Muscle of arm (tissue), 12 donors: ENCODE measurements around the gene EDAR. TPM values are rescaled to one million over a fixed set of nuclear protein-coding genes. Genes with fewer than 3 reads are reported as not detected.

Source experiments
- DNase-seq: peaks from one replicate; pipeline ENCODE4 v3.0.0-alpha.2; 2013
- polyA plus RNA-seq, 12 donors: library from polyadenylated mRNA; unstranded; fragments of 120-200 nt; gene quantifications; one replicate each; pipeline ENCODE4 v1.2.1, GENCODE V29; 2013; ENCODE audit not compliant: insufficient read length in 12 of 12

Gene EDAR
- polyA plus RNA-seq, 12 donors: 0.07 to 11.3 (median 0.18) TPM; not detected in 3

DNA sequence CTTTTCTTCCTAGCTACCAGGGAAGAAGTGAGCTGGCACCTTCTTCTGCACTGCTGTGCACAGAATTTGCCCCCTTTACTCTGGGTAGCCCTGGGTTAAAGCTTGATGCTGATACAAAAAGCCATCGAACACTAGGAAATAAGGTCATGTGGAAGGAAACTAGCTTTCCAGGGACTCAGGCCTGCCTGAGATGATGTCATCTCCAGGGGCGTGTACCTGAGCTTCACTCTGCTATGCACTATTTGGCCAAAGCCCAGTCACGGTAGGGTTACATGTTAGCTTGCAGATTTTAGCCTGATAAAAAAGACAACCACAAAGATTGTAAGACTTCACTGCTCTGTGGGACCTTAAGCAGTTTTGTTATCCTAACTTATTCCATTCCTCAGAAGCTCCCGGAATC lies 20.4 kb downstream of the EDAR start:
- no peak for DNase-seq

DNA sequence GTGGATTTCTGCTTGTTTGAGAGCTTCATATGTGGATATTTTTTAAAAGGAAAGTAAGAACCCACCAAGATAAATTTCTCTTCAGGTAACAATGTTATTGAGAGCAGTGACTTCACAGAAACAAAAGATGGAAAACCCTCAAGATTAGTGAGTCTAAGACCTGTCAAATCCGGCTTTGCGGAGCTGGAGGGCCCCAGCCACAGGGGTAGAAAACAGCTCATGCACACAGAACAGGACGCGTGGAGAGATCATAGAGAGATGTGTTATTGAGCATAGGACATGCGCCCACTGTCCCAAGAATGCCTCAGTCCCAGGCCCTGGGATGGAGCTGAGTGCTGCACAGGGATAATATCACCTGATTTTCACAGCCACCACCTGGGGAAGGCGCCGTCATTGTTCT lies 21.3 kb downstream of the EDAR start:
- DNase-seq: no peak

DNA sequence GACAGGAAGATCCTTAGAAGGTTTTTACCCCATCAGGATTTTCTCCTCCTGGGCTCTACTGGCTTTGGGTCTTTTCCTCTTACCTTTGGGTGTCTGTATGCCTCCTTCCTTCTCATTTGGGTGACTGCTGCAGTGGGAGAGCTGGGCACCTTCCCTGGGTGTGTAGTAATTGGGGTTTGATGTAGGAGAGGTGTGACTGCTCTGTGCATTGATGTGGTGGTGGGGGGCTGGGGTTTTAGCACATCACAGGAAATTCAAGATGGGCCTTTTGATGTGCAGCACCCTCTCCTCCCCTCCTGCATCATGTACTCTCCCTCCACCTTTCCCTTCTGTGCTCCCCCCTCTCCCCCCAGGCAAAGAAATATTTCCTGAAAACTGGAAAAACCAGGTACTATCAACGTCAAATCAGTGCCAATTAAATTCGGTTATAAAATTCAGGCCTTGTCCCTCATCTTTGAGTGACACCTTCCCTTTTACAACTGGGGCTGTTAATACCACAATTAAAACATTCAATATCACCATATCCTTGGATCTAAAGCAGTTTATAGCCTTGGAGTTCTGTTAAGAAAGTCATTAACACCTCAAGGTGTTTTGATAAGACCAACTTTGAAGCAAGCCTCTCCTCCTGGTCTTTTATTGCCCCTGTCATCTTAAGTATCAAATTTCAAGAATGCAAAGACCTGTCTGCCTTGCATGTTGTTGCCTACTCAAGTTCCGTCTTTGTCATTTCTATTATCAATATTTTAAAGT lies 23.3 kb downstream of the EDAR start:
- no peak for DNase-seq

DNA sequence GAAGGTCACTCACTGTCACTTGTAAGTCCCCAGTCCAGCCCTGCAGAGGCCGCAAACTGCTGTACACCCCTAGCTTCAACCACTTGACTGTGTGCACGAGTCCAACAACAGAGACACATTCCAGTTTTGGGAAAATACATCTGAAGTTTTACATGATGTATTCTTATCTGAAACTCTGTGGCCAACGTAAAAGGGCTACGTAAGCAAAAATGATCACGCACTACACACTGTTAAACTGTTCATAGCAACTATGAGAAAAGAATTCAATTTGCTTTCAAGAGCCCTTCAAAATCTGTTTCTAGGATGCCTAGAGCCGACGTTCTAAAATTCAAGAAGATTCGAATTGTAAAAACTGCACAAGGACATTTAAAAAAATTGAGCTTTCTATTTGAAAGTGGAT lies 26.0 kb downstream of the EDAR start:
- no peak for DNase-seq

DNA sequence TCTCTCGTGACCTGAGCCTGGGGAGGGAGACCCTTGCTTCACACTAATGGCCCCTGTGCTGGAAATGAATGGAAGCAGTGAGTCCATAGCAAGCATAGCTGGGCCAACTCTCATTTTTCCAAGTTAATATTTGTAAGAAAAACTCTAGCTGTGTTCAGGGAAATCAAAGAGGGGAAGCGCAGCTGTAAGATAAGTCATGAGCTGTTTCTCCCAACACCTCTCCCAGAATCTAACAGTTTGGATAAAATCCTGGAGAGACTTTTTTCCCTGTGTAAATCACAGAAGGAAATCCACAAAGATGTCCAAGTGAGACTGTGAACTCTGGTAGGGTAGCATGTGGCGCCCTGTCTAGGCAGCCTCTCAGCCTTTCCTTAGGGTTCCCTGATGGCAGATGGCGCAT lies 27.2 kb downstream of the EDAR start:
- DNase-seq: no peak

DNA sequence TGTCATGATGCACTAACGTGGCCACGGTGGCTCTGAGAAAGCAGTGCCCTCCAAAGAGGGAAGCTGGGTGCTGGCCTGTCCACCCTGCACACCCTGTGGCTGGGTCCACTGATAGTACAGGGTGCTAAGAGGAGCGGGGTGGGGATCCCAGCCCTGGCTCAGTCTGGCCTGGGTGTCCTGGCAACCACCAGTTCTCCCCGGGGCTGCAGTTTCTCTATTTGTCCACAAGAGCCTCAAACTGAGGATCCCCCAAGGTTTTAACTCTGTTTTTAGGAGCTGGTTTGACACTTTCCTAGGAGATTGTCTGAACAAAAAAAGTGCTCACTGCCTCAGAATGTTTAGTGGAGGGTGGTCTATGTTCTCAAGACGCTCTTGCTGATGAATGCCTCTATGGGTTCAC lies 29.0 kb downstream of the EDAR start:
- no peak for DNase-seq

GRCh38 chr2:108959401-108959800 lies 29.6 kb downstream of the EDAR start:
- no peak for DNase-seq

GRCh38 chr2:108958632-108959341 lies 30.2 kb downstream of the EDAR start:
- no peak for DNase-seq

GRCh38 chr2:108958002-108958401 lies 31.0 kb downstream of the EDAR start:
- no peak for DNase-seq

DNA sequence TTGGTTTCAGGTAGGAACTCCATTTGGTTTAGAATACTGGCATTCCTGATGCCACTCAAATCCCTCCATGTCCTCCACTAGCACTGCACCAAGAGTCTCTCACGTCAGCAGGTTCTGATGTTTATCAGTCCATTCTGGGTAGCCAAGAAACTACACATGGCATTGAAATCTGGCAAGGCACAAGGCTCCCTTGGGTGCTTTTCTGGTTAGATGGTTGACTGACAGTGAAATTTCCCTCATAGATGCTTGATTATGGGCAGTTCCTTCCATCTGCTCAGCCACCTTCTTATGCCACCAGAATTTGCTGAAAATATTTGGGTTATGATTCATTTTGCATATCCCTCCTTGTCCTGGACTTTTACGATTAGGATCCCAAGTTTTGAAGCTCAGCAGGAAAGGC lies 32.6 kb downstream of the EDAR start:
- no peak for DNase-seq

DNA sequence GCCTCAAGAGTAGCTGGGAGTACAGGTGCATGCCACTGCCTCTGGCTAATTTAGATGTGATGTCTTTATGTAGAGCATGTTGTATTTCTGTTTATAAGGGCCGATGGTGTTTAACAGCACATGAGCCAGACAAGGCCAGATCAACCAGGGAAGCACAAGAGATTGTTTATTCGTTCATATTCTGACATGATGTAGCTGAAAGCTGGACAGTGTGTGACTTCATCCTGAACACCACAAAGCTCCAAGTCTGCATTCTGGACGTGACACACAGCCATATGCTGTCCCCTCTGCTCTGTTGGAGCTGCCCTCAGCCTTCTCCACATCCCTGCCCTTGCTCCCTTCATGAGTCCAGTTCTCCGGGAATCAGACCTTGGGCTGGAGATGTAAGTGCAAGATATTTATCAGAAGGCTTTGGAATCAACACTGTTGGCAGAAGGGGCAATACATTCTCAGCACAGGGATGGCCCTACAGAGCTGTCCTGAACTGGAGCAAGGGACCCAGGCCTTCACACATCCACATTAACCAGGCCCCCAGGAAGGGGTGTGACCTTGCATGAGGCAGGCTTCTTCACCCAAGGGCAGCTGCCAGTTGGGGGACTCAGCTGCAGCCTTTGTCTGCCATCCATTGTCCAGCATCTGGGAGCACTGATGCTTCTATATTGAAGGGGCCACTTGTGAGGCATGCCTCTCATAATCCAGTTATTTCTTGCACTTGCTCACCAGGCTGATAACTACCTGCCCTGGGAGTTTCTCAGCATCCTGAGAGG lies 38.5 kb downstream of the EDAR start:
- DNase-seq: no peak

- no peak for DNase-seq
These were observed 39.4 kb downstream of the EDAR start for GRCh38 chr2:108949316-108950239.

DNA sequence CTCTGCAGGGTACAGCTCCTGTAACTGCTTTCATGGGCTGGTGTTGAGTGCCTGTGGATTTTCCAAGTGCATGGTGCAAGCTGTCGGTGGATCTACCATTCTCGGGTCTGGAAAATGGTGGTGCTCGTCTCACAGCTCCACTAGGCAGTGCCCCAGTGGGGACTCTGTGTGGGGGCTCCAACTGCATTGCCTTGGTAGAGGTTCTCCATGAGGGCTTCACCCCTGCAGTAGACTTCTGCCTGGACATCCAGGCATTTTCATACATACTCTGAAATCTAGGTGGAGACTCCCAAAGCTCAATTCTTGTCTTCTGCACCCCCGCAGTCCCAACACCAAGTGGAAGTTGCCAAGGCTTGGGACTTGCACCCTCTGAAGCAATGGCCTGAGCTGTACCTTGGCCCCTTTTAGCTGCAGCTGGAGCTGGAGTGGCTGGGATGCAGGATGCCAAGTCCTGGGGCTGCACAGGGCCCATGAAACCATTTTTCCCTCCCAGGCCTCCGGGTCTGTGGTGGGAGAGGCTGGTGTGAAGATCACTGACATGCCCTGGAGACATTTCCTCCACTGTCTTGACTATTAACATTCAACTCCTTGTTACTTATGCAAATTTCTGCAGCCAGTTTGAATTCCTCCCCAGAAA lies 41.6 kb downstream of the EDAR start:
- no peak for DNase-seq

GRCh38 chr2:108946442-108946841 lies 42.6 kb downstream of the EDAR start:
- no peak for DNase-seq

DNA sequence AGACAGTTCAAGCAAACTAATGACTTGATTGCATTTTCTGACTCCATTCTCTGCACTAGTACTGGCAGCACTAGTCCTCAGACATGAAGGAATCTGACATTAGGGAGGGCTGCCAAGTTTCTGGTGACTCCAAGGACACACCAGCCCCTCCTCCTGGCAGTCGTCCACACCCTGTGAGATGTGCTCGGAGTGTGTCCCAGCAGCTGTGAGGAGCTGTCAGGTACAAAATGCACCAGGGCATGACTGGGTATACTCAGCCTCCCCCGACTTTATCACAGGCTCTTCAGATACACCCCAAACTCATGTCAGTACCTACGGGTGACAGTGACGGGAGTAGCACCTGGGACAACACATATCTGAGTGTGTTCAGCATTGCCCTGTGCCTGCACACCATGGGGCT lies 43.1 kb downstream of the EDAR start:
- DNase-seq: peak; percentile 15

DNA sequence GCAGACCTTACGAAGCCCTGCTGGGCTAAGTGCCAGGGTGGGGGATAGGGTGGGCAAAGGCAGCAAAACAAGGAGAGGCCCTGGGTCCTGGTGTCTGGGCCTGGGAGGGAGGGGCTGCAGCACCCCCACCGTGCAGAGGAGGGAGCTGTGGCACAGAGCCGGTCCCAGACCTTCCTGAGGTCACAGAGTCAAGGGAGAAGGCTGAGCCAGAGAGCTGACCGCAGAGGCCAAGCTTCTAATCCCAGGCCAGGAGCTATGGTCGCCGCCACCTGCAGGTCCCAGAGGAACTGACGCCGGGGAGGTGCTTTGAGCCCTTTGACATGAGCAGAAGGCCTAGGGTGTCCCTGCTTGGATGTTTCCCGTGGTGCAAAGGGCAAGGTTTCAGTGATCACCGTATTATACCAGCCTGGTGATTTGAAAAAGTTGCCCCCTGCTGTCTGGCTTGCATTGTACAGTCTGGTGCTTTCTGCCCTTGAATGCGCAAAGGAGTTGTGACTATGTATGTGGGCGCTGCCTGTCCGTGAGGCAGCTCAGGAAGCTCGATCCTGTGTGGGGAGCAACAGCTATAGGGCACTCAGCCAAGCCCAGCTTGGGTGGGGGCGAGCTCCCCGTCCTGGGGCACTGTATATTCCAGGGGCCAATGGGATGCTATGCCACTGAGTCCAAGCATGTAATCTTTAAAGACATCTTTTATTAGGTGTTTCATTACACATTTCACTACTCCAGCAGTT lies 44.3 kb downstream of the EDAR start:
- no peak for DNase-seq

DNA sequence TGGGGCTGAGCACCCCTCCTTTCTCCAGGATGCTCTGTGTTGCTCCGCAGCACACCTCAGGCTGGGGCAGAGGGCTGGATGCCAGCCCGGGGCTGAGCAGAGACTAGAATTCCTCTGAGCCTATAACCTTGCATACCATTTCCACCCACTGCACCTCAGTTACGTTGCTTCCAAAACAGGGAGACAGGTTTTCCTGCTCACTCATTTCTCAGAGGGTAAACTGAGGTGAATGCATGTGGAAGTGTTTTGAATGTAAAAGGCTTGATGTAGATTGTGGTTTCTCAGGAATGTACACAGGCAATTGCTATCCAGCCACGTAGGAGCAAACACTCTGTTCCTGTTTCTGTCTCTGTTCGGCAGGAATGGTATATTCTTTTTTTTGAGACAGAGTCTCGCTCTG lies 45.3 kb downstream of the EDAR start:
- no peak for DNase-seq

- DNase-seq: no peak
These were observed 46.1 kb downstream of the EDAR start for GRCh38 chr2:108942888-108943287.

- no peak for DNase-seq
These were observed 46.7 kb downstream of the EDAR start for GRCh38 chr2:108942231-108942825.

DNA sequence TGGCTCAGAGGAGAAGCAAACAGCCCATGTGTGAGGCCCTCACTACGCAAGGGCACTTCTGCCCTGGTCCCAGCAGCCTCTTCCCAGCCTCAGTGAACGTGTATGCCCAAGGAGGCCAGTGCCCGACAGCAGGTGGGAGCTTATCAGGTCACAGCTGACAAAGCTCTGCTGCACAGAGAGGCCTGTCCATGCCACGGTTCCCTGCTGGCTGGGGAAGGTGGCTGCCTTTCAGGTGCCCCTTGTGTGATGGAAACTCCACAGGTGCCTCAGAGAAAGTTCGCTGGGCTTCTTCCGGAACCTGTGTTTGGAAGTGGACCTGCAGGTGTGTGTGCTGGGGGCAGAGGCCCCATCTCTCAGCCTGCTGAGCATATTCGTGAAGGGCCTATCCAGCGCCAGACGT lies 47.3 kb downstream of the EDAR start:
- no peak for DNase-seq
